GM13977 (cell line): ENCODE data around the gene MED12.
A peak's percentile ranks its signal among the peaks of the same experiment; 100 is the strongest.

Experiments used
- DNase-seq: peaks from one replicate; pipeline ENCODE4 v3.0.0; 2012; ENCODE audit warnings: low spot score
- in situ Hi-C: fragments of 300-500 bp; cut with MboI; formaldehyde crosslinking; loops from one replicate; pipeline ENCODE4 v1.12.0; 2022; ENCODE audit warnings: low sequenced_read_pairs, low pct_unique_long_range_greater_than_20kb, mixed read lengths, inconsistent platforms; ENCODE audit not compliant: unreplicated experiment
- TF ChIP-seq, protein P1 (sequence below): IDR thresholded peaks from 2 replicates; pipeline ENCODE4 v1.5.1; 2012; ENCODE audit warnings: mild to moderate bottlenecking, control low read depth; ENCODE audit not compliant: insufficient read depth; ENCODE audit errors: extremely low read depth, missing control alignments

The MED12 gene

DNA sequence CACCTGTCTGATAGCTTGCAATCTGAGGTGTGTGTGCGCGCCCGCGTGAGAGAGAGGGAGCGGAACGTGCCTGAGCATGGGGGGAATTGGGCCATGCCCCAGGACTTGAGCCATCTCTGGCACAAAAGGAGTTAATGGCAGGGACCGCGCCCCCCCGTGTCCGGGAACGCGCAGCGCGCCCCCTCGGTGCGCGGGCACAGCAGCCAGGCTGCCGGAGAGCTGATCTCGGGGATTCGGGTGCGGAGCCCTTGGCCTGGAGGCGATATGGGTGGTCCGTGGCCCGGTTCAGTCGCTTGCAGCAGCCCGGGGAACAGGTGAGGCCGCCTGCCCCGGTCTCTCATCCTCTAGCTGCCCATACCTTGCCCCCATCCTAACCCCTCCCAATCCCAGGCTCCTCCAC, 26.3 kb downstream of the MED12 start, which contains the start of gene NLGN3:
NLGN3 (plus strand) TSS at position 191 of the 400 bp plus-strand sequence. CDS start 2,909 bp downstream, outside the sequence.
- TF ChIP-seq, protein P1, sequence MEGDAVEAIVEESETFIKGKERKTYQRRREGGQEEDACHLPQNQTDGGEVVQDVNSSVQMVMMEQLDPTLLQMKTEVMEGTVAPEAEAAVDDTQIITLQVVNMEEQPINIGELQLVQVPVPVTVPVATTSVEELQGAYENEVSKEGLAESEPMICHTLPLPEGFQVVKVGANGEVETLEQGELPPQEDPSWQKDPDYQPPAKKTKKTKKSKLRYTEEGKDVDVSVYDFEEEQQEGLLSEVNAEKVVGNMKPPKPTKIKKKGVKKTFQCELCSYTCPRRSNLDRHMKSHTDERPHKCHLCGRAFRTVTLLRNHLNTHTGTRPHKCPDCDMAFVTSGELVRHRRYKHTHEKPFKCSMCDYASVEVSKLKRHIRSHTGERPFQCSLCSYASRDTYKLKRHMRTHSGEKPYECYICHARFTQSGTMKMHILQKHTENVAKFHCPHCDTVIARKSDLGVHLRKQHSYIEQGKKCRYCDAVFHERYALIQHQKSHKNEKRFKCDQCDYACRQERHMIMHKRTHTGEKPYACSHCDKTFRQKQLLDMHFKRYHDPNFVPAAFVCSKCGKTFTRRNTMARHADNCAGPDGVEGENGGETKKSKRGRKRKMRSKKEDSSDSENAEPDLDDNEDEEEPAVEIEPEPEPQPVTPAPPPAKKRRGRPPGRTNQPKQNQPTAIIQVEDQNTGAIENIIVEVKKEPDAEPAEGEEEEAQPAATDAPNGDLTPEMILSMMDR = no peak
- in situ Hi-C loops = no loop called here
- no peak for DNase-seq

DNA sequence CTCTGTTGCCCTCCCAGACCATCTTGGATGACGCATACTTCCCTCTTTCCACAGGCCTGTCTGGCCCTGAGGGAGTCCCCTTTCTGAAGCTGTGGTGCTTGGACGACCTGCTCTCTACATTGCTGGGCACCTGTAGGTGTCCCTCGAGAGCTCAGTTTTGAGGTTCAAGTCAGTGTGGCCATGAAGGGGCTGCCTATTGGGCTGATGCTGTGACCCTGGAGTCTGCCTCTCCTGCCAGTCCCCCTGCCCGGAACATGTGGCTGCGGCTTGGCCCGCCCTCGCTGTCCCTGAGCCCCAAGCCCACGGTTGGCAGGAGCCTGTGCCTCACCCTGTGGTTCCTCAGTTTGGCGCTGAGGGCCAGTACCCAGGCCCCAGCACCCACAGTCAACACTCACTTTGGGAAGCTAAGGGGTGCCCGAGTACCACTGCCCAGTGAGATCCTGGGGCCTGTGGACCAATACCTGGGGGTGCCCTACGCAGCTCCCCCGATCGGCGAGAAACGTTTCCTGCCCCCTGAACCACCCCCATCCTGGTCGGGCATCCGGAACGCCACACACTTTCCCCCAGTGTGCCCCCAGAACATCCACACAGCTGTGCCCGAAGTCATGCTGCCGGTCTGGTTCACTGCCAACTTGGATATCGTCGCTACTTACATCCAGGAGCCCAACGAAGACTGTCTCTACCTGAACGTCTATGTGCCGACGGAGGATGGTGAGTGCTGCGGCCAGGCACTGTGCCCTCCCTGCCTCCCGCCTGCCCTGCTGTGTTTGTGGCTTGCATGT, 29.3 kb downstream of the MED12 start:
- TF ChIP-seq, protein P1 = peak; percentile 12
- DNase-seq = no peak
- in situ Hi-C loops = no loop called here

DNA sequence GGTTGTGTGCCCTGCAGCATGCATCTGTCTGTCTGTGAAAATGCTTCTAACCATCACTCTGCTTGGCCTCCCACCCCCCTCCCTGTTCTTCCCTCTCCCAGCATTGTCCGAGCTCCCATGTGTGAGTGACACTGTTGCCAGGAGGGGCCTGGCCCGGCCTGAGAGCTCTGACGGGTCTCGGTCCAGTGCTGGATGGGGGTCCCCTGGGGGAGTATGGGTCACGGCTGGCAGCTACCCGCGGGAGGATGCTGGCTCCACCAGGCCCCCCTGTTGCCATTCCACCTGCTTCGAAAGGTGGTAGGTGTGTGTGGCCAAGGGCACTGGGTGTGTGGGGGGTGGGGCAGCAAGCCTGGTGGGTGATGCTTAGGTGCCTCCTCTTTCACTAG, 29.9 kb downstream of the MED12 start:
- no peak for DNase-seq
- in situ Hi-C loops = no loop called here

DNA sequence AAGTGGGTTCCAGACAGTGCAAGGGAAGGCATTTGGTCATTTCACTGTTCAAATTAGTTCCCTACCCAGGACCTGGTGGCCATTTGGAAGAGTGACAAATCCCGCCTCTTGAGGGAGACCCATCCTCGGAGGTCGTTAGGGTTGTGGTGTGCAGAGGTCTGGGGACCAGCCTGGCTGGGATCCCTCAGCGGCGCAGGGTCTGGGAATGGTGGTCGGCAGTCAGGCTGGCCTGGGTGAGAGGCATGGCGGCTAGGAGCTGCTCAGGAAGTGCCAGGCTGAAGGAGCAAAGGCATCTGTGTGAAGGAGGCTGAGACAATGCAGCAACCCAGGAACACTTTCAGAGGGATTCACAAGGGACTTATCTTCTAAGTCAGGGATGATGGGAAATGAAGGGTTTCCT, 33.0 kb downstream of the MED12 start:
- in situ Hi-C loops = no loop called here
- TF ChIP-seq, protein P1 = no peak

More for the DNA sequence above, 29.9 kb downstream of the MED12 start:
- TF ChIP-seq, protein P1 = no peak

DNA sequence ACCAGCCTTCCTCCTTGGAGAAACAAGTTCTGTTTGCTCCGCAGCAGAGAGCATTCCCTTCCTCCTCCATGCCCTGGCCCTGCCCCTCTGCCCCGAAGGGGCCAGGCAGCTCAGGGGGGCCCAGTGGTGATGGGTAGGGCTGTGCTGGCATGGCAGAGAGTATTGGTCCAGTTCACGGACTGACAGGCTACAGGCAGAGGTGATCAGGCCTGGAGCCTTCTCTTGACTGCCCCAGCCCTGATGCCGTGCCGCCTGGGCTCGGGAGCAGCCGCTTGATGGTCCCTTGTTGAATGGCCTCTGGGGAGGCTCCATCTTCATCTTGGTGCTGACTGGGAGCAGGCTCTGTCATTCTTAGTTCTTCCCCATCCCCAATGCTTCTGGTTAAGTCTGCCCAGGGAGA, 35.8 kb downstream of the MED12 start:
- in situ Hi-C loops = no loop called here
- TF ChIP-seq, protein P1 = no peak
- DNase-seq = no peak

More for the DNA sequence above, 33.0 kb downstream of the MED12 start:
- DNase-seq = no peak

DNA sequence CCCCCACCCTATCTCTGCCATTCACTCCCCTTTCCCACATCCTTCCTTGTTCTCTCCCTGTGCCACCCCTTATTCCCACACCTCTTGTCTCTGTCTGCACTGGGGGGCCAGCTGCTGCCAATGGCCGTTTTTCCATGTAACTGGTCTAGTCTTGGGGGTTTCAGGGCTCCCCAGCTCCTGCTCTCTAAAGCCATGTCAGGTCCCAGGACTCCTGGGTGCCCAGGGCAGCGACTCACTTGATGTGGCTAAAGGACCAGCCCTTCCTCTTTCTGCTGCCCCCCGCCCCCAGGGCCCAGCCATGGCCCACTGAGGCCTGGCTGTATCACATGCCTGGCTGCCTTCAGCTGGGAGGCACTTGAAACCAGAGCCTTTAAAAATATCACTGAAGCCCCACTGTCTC, 36.2 kb downstream of the MED12 start:
- TF ChIP-seq, protein P1 = no peak
- in situ Hi-C loops = no loop called here
- DNase-seq = no peak
